Heart left ventricle (tissue), 13 donors: ENCODE measurements around the gene NKAIN2.

ENCODE experiments used
- POLR2A ChIP-seq, 2 donors: fragments of 450-650 bp; IDR thresholded peaks; one replicate each; pipeline ENCODE4 v1.6.1; 2017; ENCODE audit warnings: antibody characterized with exemption in 2 of 2, mild to moderate bottlenecking in 2 of 2, moderate library complexity in 2 of 2
- TF ChIP-seq, protein P1 (sequence below), 12 donors: fragments of 200-600 bp; sonication (generic) in 4 of 12; IDR thresholded peaks; one replicate each; pipeline versions ENCODE4 v1.5.0 to v1.8.0; 2018 to 2022; ENCODE audit warnings: antibody characterized with exemption in 12 of 12, mild to moderate bottlenecking in 5 of 12
- donor health status: ischemic (EF 13 %, LVEDD 7.1; RV severe dilation, severe dysfunction).
- donor health status: DM: no; HTN: yes; CAD: no.
- donor health status: DM: no; HTN: no; CAD: no.
- donor health status: ischemic (EF 25% LVEDD 6.9; RV normal size, moderate dysfunction).
- donor health status: ischemic (EF 25% LVEDD 5.7; RV mildly dilated, moderate dysfunction).
- donor health status: ischemic (EF 35%, LVEDD 5.7; RV mildly dilated, moderate dysfunction).
- donor health status: nonischemic (EF 11% LVEDD 7.7; RV severe dilation, severe dysfunction).
- donor health status: DM: yes; HTN: yes; CAD: no.
- donor health status: PGD.
- donor health status: ischemic (EF 29% LVEDD 5.4; RV normal size, mild dysfunction).
- donor health status: nonischemic (EF 23%, LVEDD 6.1; RV moderate dilation, normal function).

DNA sequence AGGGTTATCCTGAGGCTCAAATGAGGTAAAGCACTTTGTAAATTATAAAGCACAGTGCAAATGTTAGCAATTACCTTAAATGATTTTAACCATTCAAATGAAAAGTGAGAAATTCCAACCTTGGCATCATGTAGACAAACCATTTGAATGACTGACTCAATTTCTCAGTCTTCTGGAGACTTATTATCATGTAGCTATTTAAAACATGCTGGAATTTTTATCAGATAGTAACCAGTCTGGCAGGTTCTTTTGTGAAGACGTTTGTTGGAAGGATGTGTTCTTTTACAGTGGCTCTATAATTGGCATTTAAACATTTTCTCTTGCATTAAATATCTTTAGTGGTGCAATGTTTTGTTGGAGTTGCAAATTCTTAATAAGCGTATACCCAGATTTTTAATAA, 386.6 kb downstream of the NKAIN2 start:
- TF ChIP-seq, protein P1, sequence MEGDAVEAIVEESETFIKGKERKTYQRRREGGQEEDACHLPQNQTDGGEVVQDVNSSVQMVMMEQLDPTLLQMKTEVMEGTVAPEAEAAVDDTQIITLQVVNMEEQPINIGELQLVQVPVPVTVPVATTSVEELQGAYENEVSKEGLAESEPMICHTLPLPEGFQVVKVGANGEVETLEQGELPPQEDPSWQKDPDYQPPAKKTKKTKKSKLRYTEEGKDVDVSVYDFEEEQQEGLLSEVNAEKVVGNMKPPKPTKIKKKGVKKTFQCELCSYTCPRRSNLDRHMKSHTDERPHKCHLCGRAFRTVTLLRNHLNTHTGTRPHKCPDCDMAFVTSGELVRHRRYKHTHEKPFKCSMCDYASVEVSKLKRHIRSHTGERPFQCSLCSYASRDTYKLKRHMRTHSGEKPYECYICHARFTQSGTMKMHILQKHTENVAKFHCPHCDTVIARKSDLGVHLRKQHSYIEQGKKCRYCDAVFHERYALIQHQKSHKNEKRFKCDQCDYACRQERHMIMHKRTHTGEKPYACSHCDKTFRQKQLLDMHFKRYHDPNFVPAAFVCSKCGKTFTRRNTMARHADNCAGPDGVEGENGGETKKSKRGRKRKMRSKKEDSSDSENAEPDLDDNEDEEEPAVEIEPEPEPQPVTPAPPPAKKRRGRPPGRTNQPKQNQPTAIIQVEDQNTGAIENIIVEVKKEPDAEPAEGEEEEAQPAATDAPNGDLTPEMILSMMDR (IDR thresholded peaks at IDR 0.05): no peak
- no peak for TF ChIP-seq POLR2A (IDR thresholded peaks at IDR 0.05)
